Superior temporal gyrus (tissue), 1 donor: Measurements from ENCODE around the gene PRPF40A.

Experiments used
- DNase-seq: peaks from one replicate; pipeline ENCODE4 v3.0.0-alpha.2; 2016; ENCODE audit errors: extremely low spot score

The PRPF40A gene

GRCh38 chr2:152651834-152652233, 65.4 kb downstream of the PRPF40A start:
- DNase-seq = no peak

- DNase-seq = no peak
Measured at GRCh38 chr2:152650768-152651371, 66.4 kb downstream of the PRPF40A start.

DNA sequence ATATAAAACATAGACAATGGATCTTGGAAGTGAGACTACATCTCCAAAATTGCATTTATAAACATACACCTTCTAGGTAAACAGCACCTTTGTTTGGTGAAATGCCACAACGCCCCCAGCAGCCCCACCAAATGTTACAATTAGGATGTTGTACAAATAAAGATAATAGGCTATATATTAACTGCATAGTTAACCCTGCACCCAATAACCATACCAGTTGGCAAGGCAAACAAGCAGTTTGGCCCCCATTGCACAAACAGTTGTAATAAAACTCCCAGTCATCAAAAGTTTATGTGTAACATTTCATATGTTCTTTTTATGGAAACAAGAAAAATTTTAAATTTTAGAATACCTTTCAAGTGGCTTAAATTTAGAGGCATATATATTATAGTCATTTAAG, 67.3 kb downstream of the PRPF40A start:
- no peak for DNase-seq

DNA sequence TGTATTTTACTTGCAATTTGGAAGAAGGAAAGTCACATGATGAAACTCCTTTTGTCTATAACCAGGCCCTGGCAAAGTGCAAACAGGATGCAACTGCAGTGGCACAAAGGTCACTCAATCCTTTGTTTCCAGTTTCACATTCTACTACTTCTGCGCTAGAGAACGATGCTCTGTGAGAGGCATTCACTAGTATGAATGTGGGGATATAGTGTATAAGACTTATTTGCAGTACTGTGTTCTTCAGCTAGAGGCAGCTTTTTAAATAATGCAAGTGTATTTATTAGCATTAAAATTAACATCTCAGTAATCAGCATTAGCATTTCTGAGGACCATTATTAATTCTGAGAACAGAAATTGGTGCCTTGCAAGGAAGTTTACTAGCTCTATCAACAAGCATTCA, 68.9 kb downstream of the PRPF40A start:
- peak; percentile 62 for DNase-seq

DNA sequence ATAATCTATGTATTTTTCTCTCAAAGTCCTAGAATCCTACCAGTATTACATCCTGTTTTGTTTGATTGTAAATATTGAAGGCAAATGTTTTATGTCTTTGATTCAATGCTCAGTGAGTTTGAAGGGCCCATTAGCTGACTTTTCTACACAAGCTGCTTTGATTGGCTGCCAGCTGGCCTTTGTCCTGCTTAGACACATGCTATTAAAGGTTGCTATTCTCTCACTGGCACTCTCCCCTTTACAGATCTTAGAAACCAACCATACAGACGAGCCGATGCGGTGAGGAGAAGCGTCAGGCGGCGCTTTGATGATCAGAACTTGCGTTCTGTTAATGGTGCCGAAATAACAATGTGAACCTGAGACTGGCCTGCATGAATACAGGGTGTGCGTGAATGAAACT, 69.7 kb downstream of the PRPF40A start:
- peak; percentile 76 for DNase-seq

- DNase-seq = no peak
Measured at GRCh38 chr2:152646775-152647174, 70.5 kb downstream of the PRPF40A start.

- DNase-seq = no peak
Measured at GRCh38 chr2:152646264-152646663, 71.0 kb downstream of the PRPF40A start.

DNA sequence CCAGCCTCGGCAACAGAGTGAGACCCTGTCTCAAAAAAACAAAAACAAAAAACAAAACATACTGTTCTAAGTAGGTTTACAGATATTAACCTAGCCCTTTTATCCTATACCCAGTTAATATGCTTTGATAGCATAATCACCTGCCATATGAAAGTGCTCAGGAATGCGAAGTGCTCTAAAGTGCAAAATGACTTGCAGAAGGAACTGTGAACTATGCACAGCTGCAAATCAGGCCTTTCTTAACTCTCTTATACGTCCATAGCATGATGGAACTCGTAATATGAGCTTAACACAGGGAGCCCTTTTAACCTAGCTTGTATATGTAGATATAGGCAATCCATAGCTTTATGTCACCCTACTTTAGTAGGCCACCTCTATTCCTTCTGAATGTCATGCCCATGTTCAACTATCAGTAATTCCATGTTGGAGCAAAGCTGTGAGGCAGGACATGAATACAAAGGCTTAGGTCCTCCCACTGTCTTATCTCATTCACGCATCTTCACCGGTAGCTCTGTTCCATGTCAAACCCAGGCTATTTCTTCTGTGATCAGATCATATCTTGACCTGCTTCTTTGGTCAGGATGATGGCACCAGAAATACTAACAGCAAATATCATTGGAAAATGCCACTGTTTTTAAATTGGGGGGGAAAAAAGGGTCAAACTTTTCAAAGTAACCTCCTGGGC, 72.9 kb downstream of the PRPF40A start:
- DNase-seq = no peak

- DNase-seq = no peak
Measured at GRCh38 chr2:152638590-152638989, 78.7 kb downstream of the PRPF40A start.

DNA sequence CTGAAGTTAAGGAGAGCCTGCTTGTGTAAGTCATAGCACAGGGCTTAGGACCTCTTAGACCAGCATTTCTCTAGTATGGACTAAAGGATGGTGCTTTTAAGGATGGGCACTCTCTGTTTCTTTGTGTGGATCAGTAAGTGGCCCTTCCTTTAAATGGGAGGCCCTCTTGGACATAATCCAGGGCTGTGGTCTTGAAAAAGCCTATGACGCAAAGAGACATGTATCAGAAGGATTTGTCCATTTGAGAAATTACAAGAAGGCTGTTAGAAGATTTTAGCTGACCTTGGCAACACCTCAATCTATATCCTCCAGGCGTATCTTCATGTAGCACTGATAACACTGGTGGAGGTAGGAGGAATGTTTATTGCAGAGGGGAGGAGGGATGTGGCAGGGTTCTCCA, 79.2 kb downstream of the PRPF40A start:
- no peak for DNase-seq

DNA sequence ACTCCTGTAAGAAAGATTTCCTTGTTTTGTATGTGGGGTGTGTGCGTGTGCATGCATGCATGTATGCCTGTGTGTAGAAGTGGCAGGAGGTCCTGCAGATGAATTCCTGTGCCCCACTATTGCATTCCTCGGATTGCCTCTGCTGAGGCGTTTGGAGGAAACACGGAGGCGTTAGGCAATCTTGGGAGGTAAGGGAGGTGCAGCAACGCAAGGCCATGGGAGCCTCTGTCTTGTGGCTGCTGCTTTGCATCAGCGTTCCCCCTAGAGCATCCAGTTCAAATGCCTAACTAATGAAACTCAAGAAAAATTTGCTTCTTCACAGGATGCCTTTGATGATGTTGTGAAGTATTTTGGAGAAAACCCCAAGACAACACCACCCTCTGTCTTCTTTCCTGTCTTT, 80.0 kb downstream of the PRPF40A start:
- no peak for DNase-seq

GRCh38 chr2:152635635-152636298, 81.5 kb downstream of the PRPF40A start:
- peak; percentile 84 for DNase-seq

- DNase-seq = no peak
Measured at GRCh38 chr2:152632736-152633135, 84.5 kb downstream of the PRPF40A start.

- DNase-seq = no peak
Measured at GRCh38 chr2:152630466-152630865, 86.8 kb downstream of the PRPF40A start.

- DNase-seq = no peak
Measured at GRCh38 chr2:152629202-152629601, 88.1 kb downstream of the PRPF40A start.

- DNase-seq = peak; percentile 85
Measured at GRCh38 chr2:152627351-152627957, 89.8 kb downstream of the PRPF40A start.

DNA sequence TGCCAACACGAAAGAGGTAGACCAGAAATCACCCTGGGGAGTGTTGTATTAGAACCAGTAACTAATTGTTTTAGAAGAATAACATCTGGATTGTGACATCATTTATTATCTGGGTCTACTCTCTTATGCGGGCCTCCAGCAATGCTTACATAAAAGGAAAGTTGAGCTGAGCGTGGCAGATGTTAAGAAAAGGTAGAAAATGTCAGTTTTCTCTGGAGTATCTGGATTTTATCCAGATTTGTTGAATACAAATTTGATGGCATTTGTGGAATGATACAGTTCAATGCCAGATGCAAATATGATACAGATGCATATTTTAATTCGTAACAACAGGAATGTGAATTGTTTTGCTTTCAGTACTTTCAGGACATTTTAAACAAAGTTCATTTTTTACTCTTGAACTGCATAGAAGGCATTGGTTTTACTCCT, 90.3 kb downstream of the PRPF40A start:
- DNase-seq = no peak

GRCh38 chr2:152624805-152625204, 92.5 kb downstream of the PRPF40A start:
- DNase-seq = no peak

- no peak for DNase-seq
Measured at GRCh38 chr2:152623775-152624174, 93.5 kb downstream of the PRPF40A start.

DNA sequence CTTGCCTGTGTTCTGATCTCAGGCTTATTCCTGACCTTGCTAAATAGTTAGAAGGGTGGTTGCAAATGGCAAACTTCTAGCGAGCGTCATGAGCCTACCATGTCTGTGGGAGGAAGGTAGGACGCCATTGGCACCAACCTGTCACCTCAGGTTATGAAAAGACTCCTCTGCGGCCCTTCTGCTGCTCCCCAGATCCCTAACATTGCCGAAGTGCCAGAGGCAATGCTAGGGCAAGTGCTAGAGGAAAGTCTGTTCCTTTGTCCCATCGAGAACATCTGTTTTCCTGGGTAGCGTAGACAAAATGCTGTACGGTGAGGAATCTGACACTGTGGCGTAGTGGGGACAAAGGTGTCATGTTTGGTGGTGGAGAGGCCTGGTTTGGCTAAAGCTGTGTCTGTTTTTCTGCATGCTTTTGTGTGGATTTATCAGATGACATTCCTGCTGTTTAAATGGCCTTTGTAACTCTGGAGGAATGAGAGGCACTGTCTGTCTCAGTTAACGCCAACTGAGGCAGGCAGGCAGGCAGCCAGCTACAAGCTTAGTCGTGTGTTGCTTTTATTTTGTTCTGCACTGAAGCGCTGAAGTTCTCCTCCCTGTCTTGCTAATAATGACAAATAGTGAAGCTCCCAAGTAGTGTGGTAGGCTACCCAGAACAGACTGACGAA, 94.1 kb downstream of the PRPF40A start:
- DNase-seq = peak; percentile 49

DNA sequence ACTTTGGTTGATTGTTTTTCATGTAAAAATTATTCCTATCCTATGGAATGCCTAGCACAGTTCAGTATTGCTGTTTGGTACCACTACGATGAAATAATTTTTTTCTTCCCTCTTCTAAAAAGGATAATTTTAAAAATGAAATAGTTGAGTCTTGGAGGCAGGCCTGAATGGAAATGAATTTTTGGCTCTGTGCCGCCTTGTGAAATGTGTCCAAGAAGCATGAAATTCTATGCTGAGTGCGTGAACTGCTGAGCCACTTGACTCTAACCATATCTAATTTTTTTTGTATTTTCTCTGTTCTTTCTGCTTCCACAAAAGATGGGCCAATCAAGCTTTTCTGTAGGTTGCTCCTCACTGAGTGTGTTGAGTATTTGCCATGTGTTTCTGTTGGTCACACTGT, 95.0 kb downstream of the PRPF40A start:
- DNase-seq = no peak

GRCh38 chr2:152620985-152621384, 96.3 kb downstream of the PRPF40A start:
- no peak for DNase-seq
